NCI-H446 treated with DMSO at 0.1 percent for 48 hours (cell line): Measurements from ENCODE around the gene TSR3.

Experiments used
- DNase-seq: peaks from one replicate; lab custom pipeline; 2025; lab: John Stamatoyannopoulos, UW

Gene TSR3

GRCh38 chr16:1308036-1308976 lies 43.4 kb downstream of the TSR3 start:
- no peak for DNase-seq

GRCh38 chr16:1306334-1306733 lies 45.3 kb downstream of the TSR3 start:
- no peak for DNase-seq

- no peak for DNase-seq
Observed at GRCh38 chr16:1305823-1306222, 45.9 kb downstream of the TSR3 start.

GRCh38 chr16:1301562-1301961 lies 50.1 kb downstream of the TSR3 start:
- DNase-seq = no peak

GRCh38 chr16:1300664-1301476 lies 50.8 kb downstream of the TSR3 start:
- DNase-seq = no peak

DNA sequence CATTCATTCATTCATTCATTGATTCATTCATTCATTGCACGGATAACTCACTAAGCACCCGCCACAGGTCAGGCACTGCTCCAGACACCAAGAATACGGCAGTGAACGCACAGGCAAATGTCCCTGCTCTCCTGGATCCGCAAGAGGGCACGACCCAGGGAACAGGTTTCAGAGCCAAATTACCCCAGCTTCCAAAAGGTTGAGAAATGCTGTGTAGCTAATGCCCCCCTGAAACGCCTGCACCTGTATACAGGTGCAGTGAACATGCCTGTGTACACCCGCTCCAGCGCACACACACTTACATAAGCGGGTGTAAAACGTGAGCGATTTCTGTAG lies 51.8 kb downstream of the TSR3 start:
- DNase-seq = no peak
